DMS 273 (cell line): ENCODE measurements around the gene CPHXL.
A peak's percentile ranks its signal among the peaks of the same experiment; 100 is the strongest.

ENCODE experiments used
- DNase-seq: peaks from one replicate; lab custom pipeline; 2025; ENCODE audit not compliant: unreplicated experiment; lab: John Stamatoyannopoulos, UW

CPHXL gene

GRCh38 chr16:75702242-75702641 lies 24.0 kb downstream of the CPHXL start:
- no peak for DNase-seq

- no peak for DNase-seq
These were observed 24.9 kb downstream of the CPHXL start, which contains the start of gene DUXB for GRCh38 chr16:75701361-75701760. TSS of gene DUXB (minus strand) at chr16:75701461. CDS start at chr16:75701418, 43 bp downstream.

GRCh38 chr16:75697571-75697970 lies 28.7 kb downstream of the CPHXL start:
- no peak for DNase-seq

GRCh38 chr16:75695708-75696107 lies 30.6 kb downstream of the CPHXL start:
- peak; percentile 39 for DNase-seq

GRCh38 chr16:75687361-75687760 lies 38.9 kb downstream of the CPHXL start:
- no peak for DNase-seq

GRCh38 chr16:75682308-75682707 lies 44.0 kb downstream of the CPHXL start:
- no peak for DNase-seq

GRCh38 chr16:75679366-75679765 lies 46.9 kb downstream of the CPHXL start:
- DNase-seq, result no peak

- no peak for DNase-seq
These were observed 49.4 kb downstream of the CPHXL start, which contains the start of gene CPHXL2 for GRCh38 chr16:75676909-75677308. TSS of gene CPHXL2 (minus strand) at chr16:75677009. CDS start at chr16:75676999, 10 bp downstream.

GRCh38 chr16:75667503-75667902 lies 58.8 kb downstream of the CPHXL start:
- no peak for DNase-seq
